Measurements from ENCODE around the gene MFAP4. TPM values are rescaled to one million over a fixed set of nuclear protein-coding genes. Genes with fewer than 3 reads are reported as not detected.

MFAP4 gene
- total RNA-seq, 1 experiment from 2014 or later, result 4.0 TPM

DNA sequence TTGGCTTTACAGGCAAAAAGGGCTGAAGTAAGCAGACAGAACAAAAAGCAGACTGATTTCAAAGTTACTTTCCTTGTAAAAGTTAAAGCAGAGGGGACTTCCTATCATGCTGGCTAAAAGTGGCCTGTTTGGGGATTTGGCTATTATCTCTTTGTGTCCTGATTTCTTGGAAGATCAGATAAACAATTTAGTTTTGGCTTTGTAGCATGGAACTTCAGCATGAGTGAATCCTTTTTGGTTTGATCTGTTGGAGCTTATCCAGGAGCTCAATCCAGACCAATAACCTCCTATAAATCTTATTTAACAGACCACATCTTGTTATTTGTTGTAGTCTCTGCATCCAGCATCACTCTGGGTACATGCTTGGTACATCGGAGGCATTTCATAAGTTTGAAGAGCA is 15.2 kb upstream of the MFAP4 start (continued):
- TF ChIP-seq, protein P1, sequence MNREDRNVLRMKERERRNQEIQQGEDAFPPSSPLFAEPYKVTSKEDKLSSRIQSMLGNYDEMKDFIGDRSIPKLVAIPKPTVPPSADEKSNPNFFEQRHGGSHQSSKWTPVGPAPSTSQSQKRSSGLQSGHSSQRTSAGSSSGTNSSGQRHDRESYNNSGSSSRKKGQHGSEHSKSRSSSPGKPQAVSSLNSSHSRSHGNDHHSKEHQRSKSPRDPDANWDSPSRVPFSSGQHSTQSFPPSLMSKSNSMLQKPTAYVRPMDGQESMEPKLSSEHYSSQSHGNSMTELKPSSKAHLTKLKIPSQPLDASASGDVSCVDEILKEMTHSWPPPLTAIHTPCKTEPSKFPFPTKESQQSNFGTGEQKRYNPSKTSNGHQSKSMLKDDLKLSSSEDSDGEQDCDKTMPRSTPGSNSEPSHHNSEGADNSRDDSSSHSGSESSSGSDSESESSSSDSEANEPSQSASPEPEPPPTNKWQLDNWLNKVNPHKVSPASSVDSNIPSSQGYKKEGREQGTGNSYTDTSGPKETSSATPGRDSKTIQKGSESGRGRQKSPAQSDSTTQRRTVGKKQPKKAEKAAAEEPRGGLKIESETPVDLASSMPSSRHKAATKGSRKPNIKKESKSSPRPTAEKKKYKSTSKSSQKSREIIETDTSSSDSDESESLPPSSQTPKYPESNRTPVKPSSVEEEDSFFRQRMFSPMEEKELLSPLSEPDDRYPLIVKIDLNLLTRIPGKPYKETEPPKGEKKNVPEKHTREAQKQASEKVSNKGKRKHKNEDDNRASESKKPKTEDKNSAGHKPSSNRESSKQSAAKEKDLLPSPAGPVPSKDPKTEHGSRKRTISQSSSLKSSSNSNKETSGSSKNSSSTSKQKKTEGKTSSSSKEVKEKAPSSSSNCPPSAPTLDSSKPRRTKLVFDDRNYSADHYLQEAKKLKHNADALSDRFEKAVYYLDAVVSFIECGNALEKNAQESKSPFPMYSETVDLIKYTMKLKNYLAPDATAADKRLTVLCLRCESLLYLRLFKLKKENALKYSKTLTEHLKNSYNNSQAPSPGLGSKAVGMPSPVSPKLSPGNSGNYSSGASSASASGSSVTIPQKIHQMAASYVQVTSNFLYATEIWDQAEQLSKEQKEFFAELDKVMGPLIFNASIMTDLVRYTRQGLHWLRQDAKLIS (CRISPR knock-in tag; IDR thresholded peaks at IDR 0.05; ENCODE audit: borderline replicate concordance), result no peak
- TF ChIP-seq, protein P2, sequence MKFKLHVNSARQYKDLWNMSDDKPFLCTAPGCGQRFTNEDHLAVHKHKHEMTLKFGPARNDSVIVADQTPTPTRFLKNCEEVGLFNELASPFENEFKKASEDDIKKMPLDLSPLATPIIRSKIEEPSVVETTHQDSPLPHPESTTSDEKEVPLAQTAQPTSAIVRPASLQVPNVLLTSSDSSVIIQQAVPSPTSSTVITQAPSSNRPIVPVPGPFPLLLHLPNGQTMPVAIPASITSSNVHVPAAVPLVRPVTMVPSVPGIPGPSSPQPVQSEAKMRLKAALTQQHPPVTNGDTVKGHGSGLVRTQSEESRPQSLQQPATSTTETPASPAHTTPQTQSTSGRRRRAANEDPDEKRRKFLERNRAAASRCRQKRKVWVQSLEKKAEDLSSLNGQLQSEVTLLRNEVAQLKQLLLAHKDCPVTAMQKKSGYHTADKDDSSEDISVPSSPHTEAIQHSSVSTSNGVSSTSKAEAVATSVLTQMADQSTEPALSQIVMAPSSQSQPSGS (CRISPR knock-in tag; IDR thresholded peaks at IDR 0.05; ENCODE audit: borderline replicate concordance, low read depth), result no peak
- TF ChIP-seq, protein P3, sequence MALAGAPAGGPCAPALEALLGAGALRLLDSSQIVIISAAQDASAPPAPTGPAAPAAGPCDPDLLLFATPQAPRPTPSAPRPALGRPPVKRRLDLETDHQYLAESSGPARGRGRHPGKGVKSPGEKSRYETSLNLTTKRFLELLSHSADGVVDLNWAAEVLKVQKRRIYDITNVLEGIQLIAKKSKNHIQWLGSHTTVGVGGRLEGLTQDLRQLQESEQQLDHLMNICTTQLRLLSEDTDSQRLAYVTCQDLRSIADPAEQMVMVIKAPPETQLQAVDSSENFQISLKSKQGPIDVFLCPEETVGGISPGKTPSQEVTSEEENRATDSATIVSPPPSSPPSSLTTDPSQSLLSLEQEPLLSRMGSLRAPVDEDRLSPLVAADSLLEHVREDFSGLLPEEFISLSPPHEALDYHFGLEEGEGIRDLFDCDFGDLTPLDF (CRISPR knock-in tag; IDR thresholded peaks at IDR 0.05), result no peak
- no peak for TF ChIP-seq EMX1 (CRISPR knock-in tag; IDR thresholded peaks at IDR 0.05)
- TF ChIP-seq, protein P4, sequence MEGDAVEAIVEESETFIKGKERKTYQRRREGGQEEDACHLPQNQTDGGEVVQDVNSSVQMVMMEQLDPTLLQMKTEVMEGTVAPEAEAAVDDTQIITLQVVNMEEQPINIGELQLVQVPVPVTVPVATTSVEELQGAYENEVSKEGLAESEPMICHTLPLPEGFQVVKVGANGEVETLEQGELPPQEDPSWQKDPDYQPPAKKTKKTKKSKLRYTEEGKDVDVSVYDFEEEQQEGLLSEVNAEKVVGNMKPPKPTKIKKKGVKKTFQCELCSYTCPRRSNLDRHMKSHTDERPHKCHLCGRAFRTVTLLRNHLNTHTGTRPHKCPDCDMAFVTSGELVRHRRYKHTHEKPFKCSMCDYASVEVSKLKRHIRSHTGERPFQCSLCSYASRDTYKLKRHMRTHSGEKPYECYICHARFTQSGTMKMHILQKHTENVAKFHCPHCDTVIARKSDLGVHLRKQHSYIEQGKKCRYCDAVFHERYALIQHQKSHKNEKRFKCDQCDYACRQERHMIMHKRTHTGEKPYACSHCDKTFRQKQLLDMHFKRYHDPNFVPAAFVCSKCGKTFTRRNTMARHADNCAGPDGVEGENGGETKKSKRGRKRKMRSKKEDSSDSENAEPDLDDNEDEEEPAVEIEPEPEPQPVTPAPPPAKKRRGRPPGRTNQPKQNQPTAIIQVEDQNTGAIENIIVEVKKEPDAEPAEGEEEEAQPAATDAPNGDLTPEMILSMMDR (IDR thresholded peaks at IDR 0.05), result no peak
- TF ChIP-seq, protein P5, sequence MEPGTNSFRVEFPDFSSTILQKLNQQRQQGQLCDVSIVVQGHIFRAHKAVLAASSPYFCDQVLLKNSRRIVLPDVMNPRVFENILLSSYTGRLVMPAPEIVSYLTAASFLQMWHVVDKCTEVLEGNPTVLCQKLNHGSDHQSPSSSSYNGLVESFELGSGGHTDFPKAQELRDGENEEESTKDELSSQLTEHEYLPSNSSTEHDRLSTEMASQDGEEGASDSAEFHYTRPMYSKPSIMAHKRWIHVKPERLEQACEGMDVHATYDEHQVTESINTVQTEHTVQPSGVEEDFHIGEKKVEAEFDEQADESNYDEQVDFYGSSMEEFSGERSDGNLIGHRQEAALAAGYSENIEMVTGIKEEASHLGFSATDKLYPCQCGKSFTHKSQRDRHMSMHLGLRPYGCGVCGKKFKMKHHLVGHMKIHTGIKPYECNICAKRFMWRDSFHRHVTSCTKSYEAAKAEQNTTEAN (CRISPR knock-in tag; IDR thresholded peaks at IDR 0.05), result no peak

DNA sequence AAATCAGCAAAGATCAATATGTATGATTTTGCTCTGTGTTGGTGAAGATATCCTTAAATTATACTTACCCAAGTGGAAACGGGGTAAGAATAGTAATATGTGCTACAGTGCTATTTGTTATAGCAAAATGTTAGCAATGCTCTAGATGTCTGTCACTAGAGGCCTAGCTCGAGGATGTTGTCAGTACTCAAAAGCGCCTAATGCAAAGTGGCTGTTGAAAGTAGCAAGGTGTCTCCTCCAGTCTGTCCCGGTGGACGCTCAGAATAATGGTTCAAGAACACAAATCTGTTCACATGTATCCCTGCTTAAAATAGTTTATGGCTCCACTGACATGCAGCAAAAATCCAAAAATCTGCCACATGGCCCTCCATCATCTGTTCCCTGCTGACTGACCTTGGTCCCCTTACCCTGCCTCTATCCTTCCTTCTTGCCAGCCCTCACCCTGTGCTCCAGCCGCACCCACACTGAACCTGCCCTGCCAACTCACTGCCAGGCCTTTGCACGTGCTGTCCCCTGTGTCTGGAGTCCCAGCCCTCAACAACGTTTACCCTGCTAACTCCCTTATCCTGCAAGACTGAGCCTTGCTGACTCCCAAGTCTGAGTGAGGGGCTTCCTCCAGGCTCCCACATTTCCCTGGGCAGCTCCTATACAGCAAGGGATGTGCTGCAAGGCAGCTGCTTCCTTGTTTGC is 14.5 kb upstream of the MFAP4 start:
- no peaks in the 10 kb centered on the region for H3K36me3 Mint-ChIP-seq
- peaks cover 11% of the 10 kb centered on the region for H3K4me1 Mint-ChIP-seq
- peaks cover 3% of the 10 kb centered on the region; the same call in 1 of the 2 replicates for H3K9me3 Mint-ChIP-seq
- DNase-seq (ENCODE audit: low spot score), result no peak
- no peaks in the 10 kb centered on the region; the same call in 1 of the 2 replicates for H3K27me3 Mint-ChIP-seq (ENCODE audit: low read depth)
- H3K27ac Mint-ChIP-seq, result no peak overlapping the region; the same call in 1 of the 2 replicates
- no peak for TF ChIP-seq NFYB (CRISPR knock-in tag; conservative IDR thresholded peaks at IDR 0.05; ENCODE audit: low read depth)
- TF ChIP-seq, protein P6, sequence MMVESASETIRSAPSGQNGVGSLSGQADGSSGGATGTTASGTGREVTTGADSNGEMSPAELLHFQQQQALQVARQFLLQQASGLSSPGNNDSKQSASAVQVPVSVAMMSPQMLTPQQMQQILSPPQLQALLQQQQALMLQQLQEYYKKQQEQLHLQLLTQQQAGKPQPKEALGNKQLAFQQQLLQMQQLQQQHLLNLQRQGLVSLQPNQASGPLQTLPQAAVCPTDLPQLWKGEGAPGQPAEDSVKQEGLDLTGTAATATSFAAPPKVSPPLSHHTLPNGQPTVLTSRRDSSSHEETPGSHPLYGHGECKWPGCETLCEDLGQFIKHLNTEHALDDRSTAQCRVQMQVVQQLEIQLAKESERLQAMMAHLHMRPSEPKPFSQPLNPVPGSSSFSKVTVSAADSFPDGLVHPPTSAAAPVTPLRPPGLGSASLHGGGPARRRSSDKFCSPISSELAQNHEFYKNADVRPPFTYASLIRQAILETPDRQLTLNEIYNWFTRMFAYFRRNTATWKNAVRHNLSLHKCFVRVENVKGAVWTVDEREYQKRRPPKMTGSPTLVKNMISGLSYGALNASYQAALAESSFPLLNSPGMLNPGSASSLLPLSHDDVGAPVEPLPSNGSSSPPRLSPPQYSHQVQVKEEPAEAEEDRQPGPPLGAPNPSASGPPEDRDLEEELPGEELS (CRISPR knock-in tag; IDR thresholded peaks at IDR 0.05), result no peak
- TF ChIP-seq, protein P7, sequence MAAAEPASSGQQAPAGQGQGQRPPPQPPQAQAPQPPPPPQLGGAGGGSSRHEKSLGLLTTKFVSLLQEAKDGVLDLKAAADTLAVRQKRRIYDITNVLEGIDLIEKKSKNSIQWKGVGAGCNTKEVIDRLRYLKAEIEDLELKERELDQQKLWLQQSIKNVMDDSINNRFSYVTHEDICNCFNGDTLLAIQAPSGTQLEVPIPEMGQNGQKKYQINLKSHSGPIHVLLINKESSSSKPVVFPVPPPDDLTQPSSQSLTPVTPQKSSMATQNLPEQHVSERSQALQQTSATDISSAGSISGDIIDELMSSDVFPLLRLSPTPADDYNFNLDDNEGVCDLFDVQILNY (CRISPR knock-in tag; IDR thresholded peaks at IDR 0.05), result no peak
- TF ChIP-seq ZNF232 (CRISPR knock-in tag; IDR thresholded peaks at IDR 0.05), result no peak
- TF ChIP-seq, protein P8, sequence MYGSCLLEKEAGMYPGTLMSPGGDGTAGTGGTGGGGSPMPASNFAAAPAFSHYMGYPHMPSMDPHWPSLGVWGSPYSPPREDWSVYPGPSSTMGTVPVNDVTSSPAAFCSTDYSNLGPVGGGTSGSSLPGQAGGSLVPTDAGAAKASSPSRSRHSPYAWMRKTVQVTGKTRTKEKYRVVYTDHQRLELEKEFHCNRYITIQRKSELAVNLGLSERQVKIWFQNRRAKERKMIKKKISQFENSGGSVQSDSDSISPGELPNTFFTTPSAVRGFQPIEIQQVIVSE (CRISPR knock-in tag; IDR thresholded peaks at IDR 0.05; ENCODE audit: borderline replicate concordance), result no peak
- no peak for TF ChIP-seq HMGA2 (CRISPR knock-in tag; IDR thresholded peaks at IDR 0.05)
- TF ChIP-seq, protein P9, sequence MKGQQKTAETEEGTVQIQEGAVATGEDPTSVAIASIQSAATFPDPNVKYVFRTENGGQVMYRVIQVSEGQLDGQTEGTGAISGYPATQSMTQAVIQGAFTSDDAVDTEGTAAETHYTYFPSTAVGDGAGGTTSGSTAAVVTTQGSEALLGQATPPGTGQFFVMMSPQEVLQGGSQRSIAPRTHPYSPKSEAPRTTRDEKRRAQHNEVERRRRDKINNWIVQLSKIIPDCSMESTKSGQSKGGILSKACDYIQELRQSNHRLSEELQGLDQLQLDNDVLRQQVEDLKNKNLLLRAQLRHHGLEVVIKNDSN (CRISPR knock-in tag; IDR thresholded peaks at IDR 0.05), result no peak
- TF ChIP-seq CBFB (CRISPR knock-in tag; IDR thresholded peaks at IDR 0.05; ENCODE audit: low read depth), result no peak
- no peak for TF ChIP-seq TCF7 (CRISPR knock-in tag; IDR thresholded peaks at IDR 0.05; ENCODE audit: low read depth)
- TF ChIP-seq, protein P10, sequence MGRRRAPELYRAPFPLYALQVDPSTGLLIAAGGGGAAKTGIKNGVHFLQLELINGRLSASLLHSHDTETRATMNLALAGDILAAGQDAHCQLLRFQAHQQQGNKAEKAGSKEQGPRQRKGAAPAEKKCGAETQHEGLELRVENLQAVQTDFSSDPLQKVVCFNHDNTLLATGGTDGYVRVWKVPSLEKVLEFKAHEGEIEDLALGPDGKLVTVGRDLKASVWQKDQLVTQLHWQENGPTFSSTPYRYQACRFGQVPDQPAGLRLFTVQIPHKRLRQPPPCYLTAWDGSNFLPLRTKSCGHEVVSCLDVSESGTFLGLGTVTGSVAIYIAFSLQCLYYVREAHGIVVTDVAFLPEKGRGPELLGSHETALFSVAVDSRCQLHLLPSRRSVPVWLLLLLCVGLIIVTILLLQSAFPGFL (CRISPR knock-in tag; IDR thresholded peaks at IDR 0.05; ENCODE audit: borderline replicate concordance), result no peak
- ChIA-PET CTCF (interaction anchor here (2.3 to 2.4 kb wide), 2 partner anchors 38 to 46 kb away, joined by 7 read pairs; partner anchors contain the start of gene B9D1), POLR2A (no interaction called here)
- H3K4me3 Mint-ChIP-seq, result no peak overlapping the region
- no peak for ATAC-seq
